H9 (cell line): ENCODE measurements around the gene MCEE. TPM values are rescaled to one million over a fixed set of nuclear protein-coding genes. Genes with fewer than 3 reads are reported as not detected.

Source experiments
- DNase-seq: peaks from one replicate; pipeline ENCODE4 v3.0.0-alpha.2; 2017
- H2AFZ ChIP-seq: one replicate; pipeline ENCODE4 v1.6.1; 2013; ENCODE audit warnings: mild to moderate bottlenecking, low read length, control low read depth, moderate library complexity
- H2AK5ac ChIP-seq: 2 replicates; pipeline ENCODE4 v1.6.1; 2013; ENCODE audit warnings: low read length, control low read depth, mixed read lengths; ENCODE audit not compliant: insufficient read length
- H2BK120ac ChIP-seq: one replicate; pipeline ENCODE4 v1.6.1; 2013; ENCODE audit warnings: low read depth, mild to moderate bottlenecking, low read length, control low read depth, inconsistent platforms; ENCODE audit not compliant: poor library complexity, severe bottlenecking
- H2BK12ac ChIP-seq: 2 replicates; pipeline ENCODE4 v1.6.1; 2013; ENCODE audit warnings: low read length, control low read depth, mixed read lengths, low read depth; ENCODE audit not compliant: insufficient read length
- H2BK15ac ChIP-seq: 2 replicates; pipeline ENCODE4 v1.6.1; 2013; ENCODE audit warnings: low read depth, low read length, control low read depth
- H2BK20ac ChIP-seq: one replicate; pipeline ENCODE4 v1.6.1; 2013; ENCODE audit warnings: low read depth, mild to moderate bottlenecking, low read length, control low read depth, inconsistent platforms; ENCODE audit not compliant: poor library complexity, severe bottlenecking
- H2BK5ac ChIP-seq: 2 replicates; pipeline ENCODE4 v1.6.1; 2013; ENCODE audit warnings: low read length, control low read depth, mixed read lengths; ENCODE audit not compliant: insufficient read length
- H3K14ac ChIP-seq: 2 replicates; pipeline ENCODE4 v1.6.1; 2013; ENCODE audit warnings: low read length, control low read depth; ENCODE audit not compliant: insufficient read depth
- H3K18ac ChIP-seq: 2 replicates; pipeline ENCODE4 v1.6.1; 2013; ENCODE audit warnings: low read depth, mild to moderate bottlenecking, mixed read lengths, low read length, control low read depth; ENCODE audit not compliant: insufficient read length
- H3K23ac ChIP-seq: 2 replicates; pipeline ENCODE4 v1.6.1; 2013; ENCODE audit warnings: low read length, control low read depth, mixed read lengths, low read depth; ENCODE audit not compliant: insufficient read length
- H3K23me2 ChIP-seq: 2 replicates; pipeline ENCODE4 v1.6.1; 2013; ENCODE audit warnings: low read depth, mild to moderate bottlenecking, mixed read lengths, low read length, control low read depth; ENCODE audit not compliant: insufficient read length, poor library complexity, severe bottlenecking
- H3K27ac ChIP-seq: 2 replicates; pipeline ENCODE4 v1.5.1; 2013; ENCODE audit warnings: low read length, control low read depth, mixed read lengths, low read depth; ENCODE audit not compliant: insufficient read length
- H3K27me3 ChIP-seq: 2 replicates; pipeline ENCODE4 v1.6.1; 2013; ENCODE audit warnings: low read length, control low read depth, inconsistent platforms; ENCODE audit not compliant: insufficient read depth
- H3K4ac ChIP-seq: 2 replicates; pipeline ENCODE4 v1.6.1; 2013; ENCODE audit warnings: low read depth, mild to moderate bottlenecking, control low read depth, inconsistent platforms, low read length, moderate library complexity
- H3K4me1 ChIP-seq: 2 replicates; pipeline ENCODE4 v1.6.1; 2013; ENCODE audit warnings: low read length, control low read depth, inconsistent platforms; ENCODE audit not compliant: insufficient read depth
- H3K4me2 ChIP-seq: 2 replicates; pipeline ENCODE4 v1.6.1; 2013; ENCODE audit warnings: low read length, control low read depth, mixed read lengths; ENCODE audit not compliant: insufficient read length, insufficient read depth
- H3K56ac ChIP-seq: 2 replicates; pipeline ENCODE4 v1.6.1; 2013; ENCODE audit warnings: low read depth, mild to moderate bottlenecking, mixed read lengths, low read length, control low read depth; ENCODE audit not compliant: insufficient read length
- H3K79me1 ChIP-seq: 2 replicates; pipeline ENCODE4 v1.6.1; 2013; ENCODE audit warnings: low read depth, mild to moderate bottlenecking, moderate library complexity, low read length, control low read depth, inconsistent platforms; ENCODE audit not compliant: insufficient read depth, poor library complexity, severe bottlenecking
- H3K79me2 ChIP-seq: 2 replicates; pipeline ENCODE4 v1.6.1; 2013; ENCODE audit warnings: low read length, control low read depth, inconsistent platforms; ENCODE audit not compliant: insufficient read depth
- H3K9ac ChIP-seq: 2 replicates; pipeline ENCODE4 v1.6.1; 2013; ENCODE audit warnings: low read length, control low read depth, mixed read lengths; ENCODE audit not compliant: insufficient read length; ENCODE audit errors: extremely low read depth
- H3K9me3 ChIP-seq: one replicate; pipeline ENCODE4 v1.6.1; 2013; ENCODE audit warnings: low read depth, low read length, inconsistent platforms; ENCODE audit not compliant: control insufficient read depth
- H3T11ph ChIP-seq: one replicate; pipeline ENCODE4 v1.6.1; 2013; ENCODE audit warnings: mild to moderate bottlenecking, low read length, control low read depth, inconsistent platforms
- H4K20me1 ChIP-seq: one replicate; pipeline ENCODE4 v1.6.1; 2013; ENCODE audit not compliant: control insufficient read depth, insufficient read length, insufficient read depth
- H4K5ac ChIP-seq: 2 replicates; pipeline ENCODE4 v1.6.1; 2013; ENCODE audit warnings: low read depth, mild to moderate bottlenecking, mixed read lengths, low read length, control low read depth; ENCODE audit not compliant: insufficient read length
- H4K8ac ChIP-seq: replicated peaks from 2 replicates; pipeline ENCODE4 v1.6.1; 2013; ENCODE audit warnings: low read length, control low read depth, mixed read lengths, low read depth; ENCODE audit not compliant: insufficient read length
- H4K91ac ChIP-seq: 2 replicates; pipeline ENCODE4 v1.6.1; 2013; ENCODE audit warnings: low read depth, mild to moderate bottlenecking, moderate library complexity, mixed read lengths, low read length, control low read depth; ENCODE audit not compliant: insufficient read length
- H3K27ac Mint-ChIP-seq, 3 experiments: 2 replicates in 2 of 3; 3 replicates in 1 of 3; pipeline ENCODE4 v1.8.0; 2020 to 2021; ENCODE audit warnings: mixed read lengths in 3 of 3, mild to moderate bottlenecking in 1 of 3, moderate library complexity in 1 of 3
- H3K27me3 Mint-ChIP-seq: 2 replicates; pipeline ENCODE4 v1.8.0; 2021; ENCODE audit warnings: low read depth, mild to moderate bottlenecking, moderate library complexity, mixed read lengths
- H3K36me3 Mint-ChIP-seq, 3 experiments: 2 replicates in 2 of 3; 3 replicates in 1 of 3; pipeline ENCODE4 v1.8.0; 2020 to 2021; ENCODE audit warnings: low read depth in 3 of 3, mixed read lengths in 3 of 3; ENCODE audit not compliant: insufficient read depth in 1 of 3
- H3K4me1 Mint-ChIP-seq, 2 experiments: 2 replicates each; pipeline ENCODE4 v1.8.0; 2020; ENCODE audit warnings: mixed read lengths in 2 of 2
- H3K4me3 Mint-ChIP-seq, 2 experiments: 2 replicates in 1 of 2; 3 replicates in 1 of 2; pipeline ENCODE4 v1.8.0; 2020 to 2021; ENCODE audit warnings: mild to moderate bottlenecking in 2 of 2, mixed read lengths in 2 of 2, moderate library complexity in 1 of 2
- H3K9me3 Mint-ChIP-seq, 2 experiments: 2 replicates in 1 of 2; 3 replicates in 1 of 2; pipeline ENCODE4 v1.8.0; 2020; ENCODE audit warnings: mild to moderate bottlenecking in 2 of 2, mixed read lengths in 2 of 2, moderate library complexity in 1 of 2
- WGBS: extraction: QIAGEN DNeasy Blood & Tissue Kit; methylation state at CpG from one replicate; pipeline ENCODE4 v1.1.7; 2013; ENCODE audit warnings: missing lambda C conversion rate, low lambda C conversion rate, mixed read lengths; ENCODE audit not compliant: insufficient read length; ENCODE audit errors: extremely low coverage; 5-methylcytosine and 5-hydroxymethylcytosine counted together
- total RNA-seq: library from RNA; stranded (reverse); gene quantifications from 2 replicates; pipeline ENCODE4 v1.2.1, GENCODE V29; 2021
- TF ChIP-seq, protein P1 (sequence below): fragments of 200-600 bp; sonication (generic); conservative IDR thresholded peaks from 3 replicates; pipeline ENCODE4 v1.8.0; 2021; ENCODE audit warnings: antibody characterized with exemption, mild to moderate bottlenecking

Gene MCEE
- total RNA-seq, 1 experiment from 2014 or later: 12.5 TPM

DNA sequence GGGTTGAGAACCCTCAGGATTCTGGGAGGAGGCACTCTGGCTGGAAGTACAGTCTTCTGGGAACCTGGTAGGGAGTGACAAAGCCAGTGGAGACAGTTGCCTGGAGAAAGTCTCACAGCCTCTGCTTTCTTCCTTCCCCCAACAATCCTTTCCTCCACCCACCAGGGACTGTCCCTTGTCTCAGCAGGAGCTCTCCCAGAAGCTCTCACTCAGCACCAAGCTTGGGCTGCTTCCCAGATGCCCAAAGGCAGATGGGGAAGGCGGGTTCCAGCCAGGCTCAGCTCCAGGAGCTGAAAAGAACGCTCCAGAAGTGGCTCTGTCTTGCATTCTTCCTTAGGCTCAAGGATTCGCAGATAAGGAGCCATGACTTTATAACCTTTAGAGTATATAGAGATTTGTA is 69.2 kb downstream of the MCEE start:
- WGBS: no CpG with 5 or more reads among the region's 3 CpGs
- H3K4me1 ChIP-seq: no peaks in the 10 kb centered on the region
- Mint-ChIP-seq H3K9me3 (no peaks in the 10 kb centered on the region), H3K27ac (no peak overlapping the region), H3K27me3 (peaks cover 17% of the 10 kb centered on the region), H3K4me3 (no peak overlapping the region), H3K36me3 (no peaks in the 10 kb centered on the region), H3K4me1 (no peaks in the 10 kb centered on the region)
- H4K91ac ChIP-seq: no peak overlapping the region
- H3K14ac ChIP-seq: no peak overlapping the region; the same call in 1 of the 2 replicates
- no peak overlapping the region for H3K4ac ChIP-seq
- H3T11ph ChIP-seq: no peak overlapping the region
- DNase-seq: no peak
- H4K5ac ChIP-seq: no peak overlapping the region
- H3K9ac ChIP-seq: no peak overlapping the region
- H3K23me2 ChIP-seq: no peaks in the 10 kb centered on the region
- H3K79me1 ChIP-seq: no peaks in the 10 kb centered on the region
- no peak overlapping the region for H3K4me2 ChIP-seq
- H2BK12ac ChIP-seq: no peak overlapping the region
- no peaks in the 10 kb centered on the region for H4K20me1 ChIP-seq
- H2AK5ac ChIP-seq: no peak overlapping the region
- no peak overlapping the region for H3K18ac ChIP-seq
- no peak overlapping the region for H2BK15ac ChIP-seq
- TF ChIP-seq, protein P1, sequence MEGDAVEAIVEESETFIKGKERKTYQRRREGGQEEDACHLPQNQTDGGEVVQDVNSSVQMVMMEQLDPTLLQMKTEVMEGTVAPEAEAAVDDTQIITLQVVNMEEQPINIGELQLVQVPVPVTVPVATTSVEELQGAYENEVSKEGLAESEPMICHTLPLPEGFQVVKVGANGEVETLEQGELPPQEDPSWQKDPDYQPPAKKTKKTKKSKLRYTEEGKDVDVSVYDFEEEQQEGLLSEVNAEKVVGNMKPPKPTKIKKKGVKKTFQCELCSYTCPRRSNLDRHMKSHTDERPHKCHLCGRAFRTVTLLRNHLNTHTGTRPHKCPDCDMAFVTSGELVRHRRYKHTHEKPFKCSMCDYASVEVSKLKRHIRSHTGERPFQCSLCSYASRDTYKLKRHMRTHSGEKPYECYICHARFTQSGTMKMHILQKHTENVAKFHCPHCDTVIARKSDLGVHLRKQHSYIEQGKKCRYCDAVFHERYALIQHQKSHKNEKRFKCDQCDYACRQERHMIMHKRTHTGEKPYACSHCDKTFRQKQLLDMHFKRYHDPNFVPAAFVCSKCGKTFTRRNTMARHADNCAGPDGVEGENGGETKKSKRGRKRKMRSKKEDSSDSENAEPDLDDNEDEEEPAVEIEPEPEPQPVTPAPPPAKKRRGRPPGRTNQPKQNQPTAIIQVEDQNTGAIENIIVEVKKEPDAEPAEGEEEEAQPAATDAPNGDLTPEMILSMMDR: no peak
- no peaks in the 10 kb centered on the region for H3K79me2 ChIP-seq
- no peak overlapping the region for H2AFZ ChIP-seq
- H2BK20ac ChIP-seq: no peak overlapping the region
- H3K27me3 ChIP-seq: no peaks in the 10 kb centered on the region
- H3K56ac ChIP-seq: no peak overlapping the region
- no peaks in the 10 kb centered on the region for H3K9me3 ChIP-seq
- no peak overlapping the region for H2BK5ac ChIP-seq
- H3K23ac ChIP-seq: no peak overlapping the region
- no peak overlapping the region for H2BK120ac ChIP-seq
- H3K27ac ChIP-seq: no peak overlapping the region
- H4K8ac ChIP-seq: no peak overlapping the region
